Muscle layer of duodenum (tissue), 2 donors: Measurements from ENCODE around the gene MFSD12.
"Not testable (repeated sequence)": the region's sequence is repeated elsewhere in the genome, so short reads cannot be mapped to it uniquely, and the experiment has no call there.

Experiments
- H3K27ac ChIP-seq: one replicate; pipeline ENCODE4 v1.7.0; 2013; ENCODE audit warnings: mild to moderate bottlenecking, low read length
- H3K27me3 ChIP-seq: one replicate; pipeline ENCODE4 v1.7.0; 2013; ENCODE audit warnings: low read depth, mild to moderate bottlenecking, control low read depth, low read length
- H3K36me3 ChIP-seq, 2 donors: one replicate each; pipeline ENCODE4 v1.7.0; 2013; ENCODE audit warnings: low read length in 2 of 2, control low read depth in 1 of 2, mild to moderate bottlenecking in 1 of 2; ENCODE audit not compliant: insufficient read depth in 2 of 2, control insufficient read depth in 1 of 2
- H3K4me1 ChIP-seq, 2 donors: one replicate each; pipeline ENCODE4 v1.7.0; 2013; ENCODE audit warnings: low read length in 2 of 2, mild to moderate bottlenecking in 2 of 2, control low read depth in 1 of 2, moderate library complexity in 1 of 2; ENCODE audit not compliant: insufficient read depth in 2 of 2, control insufficient read depth in 1 of 2
- H3K4me3 ChIP-seq, 2 donors: one replicate each; pipeline ENCODE4 v1.7.0; 2013; ENCODE audit warnings: low read length in 2 of 2, low read depth in 1 of 2, mild to moderate bottlenecking in 1 of 2
- H3K9me3 ChIP-seq, 2 donors: one replicate each; pipeline ENCODE4 v1.7.0; 2013; ENCODE audit warnings: low read length in 2 of 2, control low read depth in 1 of 2, mild to moderate bottlenecking in 1 of 2; ENCODE audit not compliant: control insufficient read depth in 1 of 2
- donor health status: healthy.

Gene MFSD12

DNA sequence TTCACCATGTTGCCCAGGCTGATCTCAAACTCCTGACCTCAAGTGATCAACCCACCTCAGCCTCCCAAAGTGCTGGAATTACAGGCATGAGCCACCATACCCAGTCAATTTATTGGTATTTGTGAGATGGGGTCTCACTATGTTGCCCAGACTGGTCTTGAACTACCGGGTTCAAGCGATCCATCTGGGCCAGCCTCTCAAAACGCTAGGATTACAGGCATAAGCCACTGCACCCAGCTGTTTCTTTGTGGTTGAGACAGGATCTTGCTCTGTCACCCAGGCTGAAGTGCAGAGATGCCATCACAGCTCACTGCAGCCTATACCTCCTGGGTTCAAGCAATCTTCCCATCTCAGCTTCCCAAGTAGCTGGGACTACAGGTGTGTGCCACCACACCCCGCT lies 24.4 kb upstream of the MFSD12 start:
- not testable (repeated sequence) for H3K4me3 ChIP-seq, H3K36me3 ChIP-seq, H3K27me3 ChIP-seq, H3K27ac ChIP-seq, H3K9me3 ChIP-seq
- peaks cover 0 to 18% of the 10 kb centered on the region in 2 donors for H3K4me1 ChIP-seq

DNA sequence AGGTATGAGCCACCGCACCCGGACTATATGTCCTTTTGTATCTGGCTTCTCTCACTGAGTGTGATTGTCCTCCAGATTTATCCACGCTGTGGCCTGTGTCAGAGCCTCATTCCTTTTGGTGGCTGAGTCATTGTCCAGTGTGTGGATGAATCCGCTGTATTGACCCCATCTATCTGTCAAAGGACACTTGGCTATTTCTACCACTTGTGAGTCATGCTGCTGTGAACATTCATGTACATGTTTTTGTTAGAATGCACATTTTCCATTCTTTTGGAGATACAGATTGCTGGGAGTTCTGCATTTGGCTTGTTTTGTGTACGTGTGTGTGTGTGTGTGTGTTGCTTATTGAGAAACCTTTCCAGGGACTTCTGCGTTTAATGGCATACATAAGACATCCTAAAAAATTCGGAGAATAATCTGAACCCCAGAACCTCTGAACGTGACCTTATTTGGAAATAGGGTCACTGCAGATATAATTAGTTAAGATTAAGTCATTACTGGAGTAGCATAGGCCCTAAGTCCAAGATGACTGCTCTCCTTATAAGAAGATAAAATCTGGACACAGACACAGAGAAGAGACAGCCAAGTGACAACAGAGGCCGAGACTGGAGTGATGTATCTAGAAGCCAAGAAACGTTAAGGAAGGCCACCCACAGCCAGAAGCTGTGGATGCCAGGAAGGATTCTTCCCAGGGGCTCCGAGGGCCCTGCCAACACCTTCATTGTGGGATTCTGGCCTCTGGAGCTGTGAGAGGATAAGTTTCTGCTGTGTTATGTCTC lies 23.0 kb upstream of the MFSD12 start:
- Histone ChIP-seq H3K36me3 (no peaks in the 10 kb centered on the region), H3K9me3 (no peaks in the 10 kb centered on the region), H3K4me3 (no peak overlapping the region), H3K27ac (peak overlapping the region; percentile 50), H3K27me3 (no peaks in the 10 kb centered on the region), H3K4me1 (peaks cover 0 to 23% of the 10 kb centered on the region in 2 donors)

DNA sequence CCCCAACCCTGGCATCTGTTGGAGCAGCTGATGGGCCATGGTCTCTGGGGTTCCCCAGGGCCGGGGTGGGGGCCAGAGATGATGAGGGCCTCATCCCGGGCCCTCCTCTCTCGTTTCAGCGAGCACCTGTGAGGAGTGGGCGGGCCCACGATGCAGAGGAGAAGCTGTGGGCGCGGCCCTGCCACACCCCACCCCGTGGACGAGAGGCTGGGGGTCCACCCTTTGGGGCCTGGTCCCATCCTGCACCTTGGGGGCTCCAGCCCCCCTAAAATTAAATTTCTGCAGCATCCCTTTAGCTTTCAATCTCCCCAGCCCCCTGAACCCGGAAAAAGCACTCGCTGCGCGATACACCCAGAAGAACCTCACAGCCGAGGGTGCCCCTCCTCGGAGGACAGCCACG lies 21.0 kb upstream of the MFSD12 start:
- Histone ChIP-seq H3K27ac (no peak overlapping the region), H3K4me3 (no peak overlapping the region), H3K36me3 (no peaks in the 10 kb centered on the region), H3K27me3 (no peaks in the 10 kb centered on the region), H3K4me1 (peaks cover 0 to 29% of the 10 kb centered on the region in 2 donors), H3K9me3 (no peaks in the 10 kb centered on the region)

DNA sequence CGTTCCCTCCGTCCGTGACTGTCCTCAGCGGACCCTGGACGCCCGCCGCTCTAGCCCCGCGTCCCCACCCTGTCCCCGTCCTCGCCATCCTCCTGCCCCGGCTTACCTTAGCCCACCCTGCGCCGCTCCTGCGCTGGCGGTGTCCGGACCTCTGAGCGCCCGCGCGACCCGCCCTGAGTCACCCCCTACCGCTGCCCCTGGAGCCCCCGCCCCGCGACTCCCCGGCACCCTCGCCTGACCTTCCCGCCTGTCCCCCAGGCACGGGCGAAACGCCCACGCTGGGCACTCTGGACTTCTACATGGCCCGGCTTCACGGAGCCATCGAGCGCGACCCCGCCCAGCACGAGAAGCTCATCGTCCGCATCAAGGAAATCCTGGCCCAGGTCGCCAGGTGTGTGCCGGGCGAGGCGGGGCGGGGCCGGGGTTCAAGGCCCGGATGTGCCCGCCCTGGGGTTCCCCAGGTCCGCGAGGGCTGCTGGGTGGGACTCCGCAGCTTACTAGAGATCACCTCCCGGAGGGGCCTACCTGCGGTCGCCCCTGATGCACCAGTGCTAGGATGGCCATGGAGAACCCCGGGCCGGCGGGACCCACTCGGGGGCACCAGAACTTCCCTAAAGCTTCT lies 20.4 kb upstream of the MFSD12 start:
- Histone ChIP-seq H3K4me3 (no peak overlapping the region), H3K9me3 (no peaks in the 10 kb centered on the region), H3K27me3 (no peaks in the 10 kb centered on the region), H3K27ac (no peak overlapping the region), H3K4me1 (peaks cover 0 to 32% of the 10 kb centered on the region in 2 donors), H3K36me3 (no peaks in the 10 kb centered on the region)

DNA sequence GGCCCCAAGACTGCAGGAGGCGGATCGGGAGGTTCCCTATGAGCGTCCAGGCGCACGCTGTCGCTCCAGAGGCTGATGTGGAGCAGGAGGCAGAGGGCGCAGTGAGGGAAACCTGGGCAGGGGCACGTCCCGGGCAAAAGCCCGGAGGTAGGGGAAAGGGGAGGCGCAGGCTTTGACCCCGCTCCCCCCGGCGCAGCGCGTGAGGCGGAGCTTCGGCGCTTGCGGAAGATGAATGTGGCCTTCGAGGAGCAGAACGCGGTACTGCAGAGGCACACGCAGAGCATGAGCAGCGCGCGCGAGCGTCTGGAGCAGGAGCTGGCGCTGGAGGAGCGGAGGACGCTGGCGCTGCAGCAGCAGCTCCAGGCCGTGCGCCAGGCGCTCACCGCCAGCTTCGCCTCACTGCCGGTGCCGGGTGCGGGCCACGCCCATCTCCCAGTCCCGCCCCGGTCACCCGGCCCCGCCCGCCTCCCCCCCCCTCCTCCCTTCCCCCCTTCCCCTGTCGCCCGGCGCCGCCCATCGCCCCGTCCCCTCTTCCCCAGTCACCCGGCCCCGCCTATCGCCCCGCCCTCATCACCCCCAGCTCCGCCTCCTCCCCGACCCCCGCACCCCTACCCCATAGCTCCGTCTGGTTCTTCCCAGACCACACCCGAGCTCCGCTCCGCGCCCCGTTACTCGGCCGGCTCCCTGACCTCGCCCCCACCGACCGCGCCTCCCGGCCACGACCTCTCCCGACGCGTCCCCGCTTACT lies 19.5 kb upstream of the MFSD12 start:
- Histone ChIP-seq H3K4me3 (peak overlapping the region; percentile 46 to 66), H3K27ac (no peak overlapping the region)

DNA sequence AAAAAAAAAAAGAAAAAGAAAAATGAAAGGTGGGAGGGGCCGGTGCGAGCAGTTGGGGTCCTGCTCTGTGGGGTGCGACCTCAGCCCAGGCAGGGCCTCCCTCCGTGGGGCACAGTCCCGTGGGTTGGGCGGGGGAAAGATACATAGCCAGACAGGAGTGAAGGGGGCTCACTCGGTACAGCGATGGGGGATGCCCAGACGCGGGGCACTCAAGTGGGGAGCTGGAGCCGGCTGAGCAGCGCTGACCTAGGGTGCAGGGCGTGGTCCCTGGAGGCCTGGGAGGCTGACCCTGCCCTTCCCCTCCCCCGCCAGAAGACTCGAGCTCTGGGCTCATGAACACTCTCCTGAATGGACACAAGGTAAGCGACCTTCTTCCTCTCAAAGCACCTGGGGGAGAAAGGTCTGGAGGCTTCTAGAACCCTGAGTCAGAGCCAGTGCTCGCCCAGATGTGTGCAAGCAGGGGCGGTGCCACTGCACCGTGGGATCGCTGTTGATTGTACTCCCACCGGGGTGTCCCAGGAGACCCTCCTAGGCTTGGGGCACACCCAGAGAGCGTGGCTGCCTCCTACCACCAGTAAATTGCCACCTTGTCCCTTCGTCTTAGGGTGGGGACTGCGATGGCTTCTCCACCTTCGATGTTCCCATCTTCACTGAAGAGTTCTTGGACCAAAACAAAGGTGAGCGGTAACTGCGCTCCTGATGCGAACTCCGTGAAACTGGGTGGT lies 18.7 kb upstream of the MFSD12 start:
- H3K9me3 ChIP-seq, result no peaks in the 10 kb centered on the region
- no peak overlapping the region for H3K27ac ChIP-seq
- H3K36me3 ChIP-seq, result no peaks in the 10 kb centered on the region
- H3K27me3 ChIP-seq, result no peaks in the 10 kb centered on the region
- peaks cover 0 to 32% of the 10 kb centered on the region in 2 donors for H3K4me1 ChIP-seq
- H3K4me3 ChIP-seq, result peak overlapping the region; percentile 46 to 66

More for the DNA sequence above, 19.5 kb upstream of the MFSD12 start:
- H3K36me3 ChIP-seq, result no peaks in the 10 kb centered on the region
- H3K27me3 ChIP-seq, result no peaks in the 10 kb centered on the region
- peaks cover 0 to 32% of the 10 kb centered on the region in 2 donors for H3K4me1 ChIP-seq
- H3K9me3 ChIP-seq, result no peaks in the 10 kb centered on the region

DNA sequence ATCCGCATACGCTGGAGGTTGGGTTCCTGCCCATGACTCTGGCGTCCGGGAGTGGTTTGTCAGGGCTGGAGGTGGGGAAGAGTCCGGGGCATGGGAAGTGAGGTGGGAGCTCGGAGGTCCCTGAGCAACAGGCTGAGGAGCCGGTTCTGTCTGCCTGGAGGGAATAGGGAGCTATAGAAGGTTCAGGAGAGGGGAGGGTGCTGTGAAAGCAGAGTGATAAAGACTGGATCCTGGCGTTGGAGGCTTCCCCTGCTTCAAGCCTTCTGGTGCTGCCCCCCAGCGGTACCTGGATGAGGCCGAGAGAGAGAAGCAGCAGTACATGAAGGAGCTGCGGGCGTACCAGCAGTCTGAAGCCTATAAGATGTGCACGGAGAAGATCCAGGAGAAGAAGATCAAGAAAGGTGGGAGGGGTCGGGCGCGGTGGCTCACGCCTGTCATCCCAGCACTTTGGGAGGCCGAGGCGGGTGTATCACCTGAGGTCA lies 17.9 kb upstream of the MFSD12 start:
- Histone ChIP-seq H3K4me1 (peaks cover 0 to 27% of the 10 kb centered on the region in 2 donors), H3K27me3 (no peaks in the 10 kb centered on the region)

DNA sequence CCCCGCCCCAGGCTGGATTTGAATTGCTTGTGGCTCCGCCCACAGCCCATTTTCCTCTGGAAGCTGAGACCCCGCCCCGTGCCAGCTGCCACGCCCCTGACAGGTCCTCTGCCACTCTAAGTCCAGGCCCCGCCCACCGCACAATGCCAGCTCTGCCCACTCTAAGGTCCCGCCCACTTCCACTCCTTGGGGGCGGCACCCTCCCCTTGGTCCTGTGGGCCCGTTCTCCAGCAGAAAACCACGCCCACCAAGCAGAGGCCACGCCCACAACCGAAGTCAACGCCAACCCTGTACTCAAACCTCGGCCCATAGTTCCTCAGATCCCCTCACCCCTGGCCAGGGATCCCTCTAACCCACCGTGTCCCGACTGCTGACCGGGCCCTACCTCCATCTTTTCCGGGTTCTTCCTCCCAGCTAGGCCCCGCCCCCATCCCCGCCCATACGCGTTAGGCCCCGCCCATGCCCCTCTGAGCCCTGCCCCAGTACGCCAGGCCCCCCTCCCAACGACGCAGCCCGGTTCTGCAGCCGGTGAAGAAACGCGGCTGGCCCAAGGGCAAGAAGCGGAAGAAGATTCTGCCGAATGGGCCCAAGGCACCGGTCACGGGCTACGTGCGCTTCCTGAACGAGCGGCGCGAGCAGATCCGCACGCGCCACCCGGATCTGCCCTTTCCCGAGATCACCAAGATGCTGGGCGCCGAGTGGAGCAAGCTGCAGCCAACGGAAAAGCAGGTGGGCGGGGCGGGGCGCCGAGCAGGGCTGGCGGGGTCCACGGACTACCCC lies 16.7 kb upstream of the MFSD12 start:
- no peak overlapping the region for H3K27ac ChIP-seq
- H3K4me3 ChIP-seq, result peak overlapping the region in 1 of 2 donors; percentile 87
- H3K36me3 ChIP-seq, result no peaks in the 10 kb centered on the region
- H3K4me1 ChIP-seq, result peaks cover 0 to 25% of the 10 kb centered on the region in 2 donors
- no peaks in the 10 kb centered on the region for H3K9me3 ChIP-seq
- no peaks in the 10 kb centered on the region for H3K27me3 ChIP-seq

More for the DNA sequence above, 17.9 kb upstream of the MFSD12 start:
- H3K36me3 ChIP-seq, result no peaks in the 10 kb centered on the region
- H3K27ac ChIP-seq, result no peak overlapping the region
- H3K9me3 ChIP-seq, result no peaks in the 10 kb centered on the region
- H3K4me3 ChIP-seq, result no peak overlapping the region

DNA sequence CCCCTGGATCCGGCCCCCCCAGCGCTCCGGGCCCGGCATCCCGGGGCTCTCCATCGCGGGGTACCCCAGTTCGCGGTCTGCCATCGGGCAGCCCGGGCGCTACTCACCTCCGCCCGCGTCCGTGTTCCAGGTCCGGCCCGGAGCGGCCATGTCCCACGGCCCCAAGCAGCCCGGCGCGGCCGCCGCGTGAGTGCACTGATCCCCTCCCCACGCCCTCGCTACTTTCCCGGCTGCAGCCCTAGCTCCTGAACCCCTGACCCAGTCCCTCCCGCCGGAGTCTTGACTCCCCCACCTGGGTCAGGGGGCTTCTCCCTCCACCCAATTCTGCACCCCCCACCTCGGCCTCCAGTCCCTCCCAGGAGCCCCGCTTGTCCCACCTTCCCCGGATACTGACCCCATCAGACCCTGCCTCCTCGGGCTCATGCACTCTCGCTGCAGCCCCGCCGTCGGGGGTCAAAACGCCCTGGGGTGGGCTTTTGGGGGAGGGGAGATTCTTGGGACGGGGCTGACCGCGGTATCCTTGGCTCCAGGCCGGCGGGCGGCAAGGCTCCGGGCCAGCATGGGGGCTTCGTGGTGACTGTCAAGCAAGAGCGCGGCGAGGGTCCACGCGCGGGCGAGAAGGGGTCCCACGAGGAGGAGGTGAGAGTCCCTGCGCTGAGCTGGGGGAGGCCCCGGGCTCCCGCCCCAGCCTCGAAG lies 15.9 kb upstream of the MFSD12 start:
- no peaks in the 10 kb centered on the region for H3K36me3 ChIP-seq
- peaks cover 0 to 25% of the 10 kb centered on the region in 2 donors for H3K4me1 ChIP-seq
- H3K9me3 ChIP-seq, result no peaks in the 10 kb centered on the region
- H3K27ac ChIP-seq, result no peak overlapping the region
- H3K27me3 ChIP-seq, result no peaks in the 10 kb centered on the region
- H3K4me3 ChIP-seq, result peak overlapping the region; percentile 48 to 87

DNA sequence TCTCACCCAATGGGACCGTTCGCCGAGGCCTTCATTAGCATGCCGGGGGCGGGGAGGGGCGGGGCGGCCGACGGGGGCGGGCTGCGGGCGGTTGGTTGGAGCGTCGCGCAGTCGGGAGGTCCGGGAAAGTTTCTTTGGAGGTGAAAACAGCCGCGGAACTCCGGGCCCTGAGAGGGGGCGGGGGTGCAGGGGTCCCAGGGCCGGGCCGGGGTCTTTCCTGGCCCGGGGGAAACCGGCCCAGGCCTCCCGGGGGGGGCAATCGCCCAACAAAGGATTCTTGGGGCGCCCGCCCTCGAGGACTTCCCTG lies 15.4 kb upstream of the MFSD12 start, which contains the start of gene HMG20B:
Gene HMG20B (plus strand): TSS at position 90 of the 307 bp plus-strand sequence. CDS start 366 bp downstream, outside the sequence.
- H3K4me1 ChIP-seq, result peaks cover 0 to 25% of the 10 kb centered on the region in 2 donors
- peak within 1 kb of the TSS; percentile 27 for H3K27ac ChIP-seq
- H3K4me3 ChIP-seq, result peak within 1 kb of the TSS; percentile 58 to 87
- no peaks in the 10 kb centered on the region for H3K36me3 ChIP-seq
- H3K9me3 ChIP-seq, result no peaks in the 10 kb centered on the region
- H3K27me3 ChIP-seq, result no peaks in the 10 kb centered on the region
